ENCODE results near the gene EME2. TPM values are rescaled to one million over a fixed set of nuclear protein-coding genes. Genes with fewer than 3 reads are reported as not detected.
A peak's percentile ranks its signal among the peaks of the same experiment; 100 is the strongest.

The EME2 gene
- total and polyA plus RNA-seq, 2 of the 13 experiments (the other 11 are each of a cell fraction or from before 2014, with no cell fraction given) = 4.4 to 7.6 TPM

GRCh38 chr16:1782408-1783264 is 10.0 kb downstream of the EME2 start, which contains the start of the genes NUBP2 and SPSB3 (continued):
- TF ChIP-seq KIAA2018 (CRISPR knock-in tag; IDR thresholded peaks at IDR 0.05; ENCODE audit: borderline replicate concordance) (no peak), ZNF891 (CRISPR knock-in tag; IDR thresholded peaks at IDR 0.05) (no peak), ZNF776 (CRISPR knock-in tag; IDR thresholded peaks at IDR 0.05) (peak; percentile 24; the same call in 1 of the 2 replicates), FOSL2 (CRISPR knock-in tag; IDR thresholded peaks at IDR 0.05) (peak; percentile 53), TRIM22 (IDR thresholded peaks at IDR 0.05) (no peak), ZSCAN21 (CRISPR knock-in tag; IDR thresholded peaks at IDR 0.05; ENCODE audit: borderline replicate concordance) (peak; percentile 20; the same call in 1 of the 2 replicates), TGIF2 (CRISPR knock-in tag; IDR thresholded peaks at IDR 0.05) (0 out of 2 replicates have a peak, but pooled peaks have one; percentile 32), HDAC2 (CRISPR knock-in tag; IDR thresholded peaks at IDR 0.05) (0 out of 2 replicates have a peak, but pooled peaks have one; percentile 39), NR2C2 (CRISPR knock-in tag; IDR thresholded peaks at IDR 0.05; ENCODE audit: borderline replicate concordance) (peak; percentile 66; the same call in 1 of the 2 replicates), HNRNPK (IDR thresholded peaks at IDR 0.05; ENCODE audit: low read depth, low read length, poor library complexity, severe bottlenecking) (no peak), ATF2 (CRISPR knock-in tag; IDR thresholded peaks at IDR 0.05) (peak; percentile 66; the same call in 1 of the 2 replicates), ZNF720 (CRISPR knock-in tag; IDR thresholded peaks at IDR 0.05) (no peak)

All from HepG2 (cell line).